Measurements from ENCODE around the gene RFNG. TPM values are rescaled to one million over a fixed set of nuclear protein-coding genes. Genes with fewer than 3 reads are reported as not detected.

RFNG gene
- total and polyA plus RNA-seq, 7 donors = 27.1 to 40.7 (median 31.2) TPM

GRCh38 chr17:82023447-82024241, 28.0 kb downstream of the RFNG start:
- TF ChIP-seq CTCF (IDR thresholded peaks at IDR 0.05) = no peak
- Histone ChIP-seq H3K9me3 (no peaks in the 10 kb centered on the region), H3K36me3 (ENCODE audit: insufficient read depth in 1 of 2, low read depth in 1 of 2) (no peaks in the 10 kb centered on the region), H3K4me1 (peaks cover 34% of the 10 kb centered on the region), H3K27ac (peak overlapping the region; percentile 32), H3K4me3 (peak overlapping the region; percentile 83), H3K27me3 (ENCODE audit: insufficient read depth in 3 of 3, low read length in 2 of 3) (no peaks in the 10 kb centered on the region)
- 6 to 7% (median 7%) methylated on average over 50 to 55 of the region's 55 CpGs for WGBS, 3 donors
- ATAC-seq (peak in 2 of 4 donors; percentile 0 to 1), DNase-seq (no peak)
- intact Hi-C loops (cut with DNase I) = no loop called here

GRCh38 chr17:82022981-82023446, 28.6 kb downstream of the RFNG start, which contains the start of gene LRRC45:
TSS of gene LRRC45 (plus strand) at chr17:82023305. CDS start at chr17:82023644, 339 bp downstream.
- H3K4me3 ChIP-seq = peak within 1 kb of the TSS; percentile 91
- no peaks in the 10 kb centered on the region for H3K36me3 ChIP-seq (ENCODE audit: insufficient read depth in 1 of 2, low read depth in 1 of 2)
- H3K27me3 ChIP-seq (ENCODE audit: insufficient read depth in 3 of 3, low read length in 2 of 3) = no peaks in the 10 kb centered on the region
- TF ChIP-seq CTCF (IDR thresholded peaks at IDR 0.05) = no peak
- WGBS, 3 donors = 0 to 1% (median 1%) methylated on average over 27 to 42 of the region's 42 CpGs
- peaks cover 40% of the 10 kb centered on the region for H3K4me1 ChIP-seq
- peak; percentile 100 for DNase-seq
- H3K27ac ChIP-seq = peak within 1 kb of the TSS; percentile 78
- intact Hi-C loops (cut with DNase I) = no loop called here
- ATAC-seq = peak; percentile 91 to 95 (median 93)
- H3K9me3 ChIP-seq = no peaks in the 10 kb centered on the region

- no peak for TF ChIP-seq CTCF (IDR thresholded peaks at IDR 0.05)
- peaks cover 0 to 2% of the 10 kb centered on the region in 2 donors for H3K36me3 ChIP-seq (ENCODE audit: insufficient read depth in 1 of 2, low read depth in 1 of 2)
- 1% methylated on average over 34 to 64 of the region's 64 CpGs for WGBS, 3 donors
- H3K27me3 ChIP-seq (ENCODE audit: insufficient read depth in 3 of 3, low read length in 2 of 3) = no peaks in the 10 kb centered on the region
- no peaks in the 10 kb centered on the region for H3K9me3 ChIP-seq
- peak within 1 kb of the TSS; percentile 78 for H3K27ac ChIP-seq
- peak within 1 kb of the TSS; percentile 91 for H3K4me3 ChIP-seq
- ATAC-seq = no peak
- intact Hi-C loops (cut with DNase I) = no loop called here
- peaks cover 46% of the 10 kb centered on the region for H3K4me1 ChIP-seq
- no peak for DNase-seq
Measured at GRCh38 chr17:82022310-82022980, 29.2 kb downstream of the RFNG start, which contains the start of gene CENPX. TSS of gene CENPX (minus strand) at chr17:82022878. CDS start at chr17:82022861, 17 bp downstream.

GRCh38 chr17:82021900-82022309, 29.7 kb downstream of the RFNG start:
- DNase-seq = no peak
- peaks cover 0 to 3% of the 10 kb centered on the region in 2 donors for H3K36me3 ChIP-seq (ENCODE audit: insufficient read depth in 1 of 2, low read depth in 1 of 2)
- 11 to 14% (median 12%) methylated on average over 10 of the region's 10 CpGs for WGBS, 3 donors
- peak overlapping the region; percentile 91 for H3K4me3 ChIP-seq
- peak overlapping the region; percentile 78 for H3K27ac ChIP-seq
- H3K27me3 ChIP-seq (ENCODE audit: insufficient read depth in 3 of 3, low read length in 2 of 3) = no peaks in the 10 kb centered on the region
- intact Hi-C loops (cut with DNase I) = loop anchor here (1.0 to 2.0 kb wide), 3 partner anchors 63 to 153 kb away; no protein-coding TSS in a partner anchor
- H3K4me1 ChIP-seq = peaks cover 48% of the 10 kb centered on the region
- H3K9me3 ChIP-seq = no peaks in the 10 kb centered on the region
- TF ChIP-seq CTCF (IDR thresholded peaks at IDR 0.05) = no peak
- ATAC-seq = no peak
